WI38 (cell line): ENCODE results near the gene ITGA3.

ENCODE experiments used
- H3K4me3 ChIP-seq: 2 replicates; pipeline ENCODE4 v1.5.1; 2011; ENCODE audit warnings: low read depth, mild to moderate bottlenecking, control low read depth, low read length
- CTCF ChIP-seq: IDR thresholded peaks from 2 replicates; pipeline ENCODE4 v1.5.1; 2012; ENCODE audit warnings: low read depth, mild to moderate bottlenecking, control low read depth, low read length

ITGA3 gene

GRCh38 chr17:50100480-50100883 lies 44.6 kb downstream of the ITGA3 start:
- no peak overlapping the region for H3K4me3 ChIP-seq

GRCh38 chr17:50100921-50101345 lies 45.0 kb downstream of the ITGA3 start:
- no peak overlapping the region for H3K4me3 ChIP-seq
- TF ChIP-seq CTCF = no peak

More at GRCh38 chr17:50100480-50100883, 44.6 kb downstream of the ITGA3 start:
- TF ChIP-seq CTCF = no peak

- no peak for TF ChIP-seq CTCF
- no peak overlapping the region for H3K4me3 ChIP-seq
Measured at GRCh38 chr17:50101346-50102163, 45.6 kb downstream of the ITGA3 start.

- no peak overlapping the region for H3K4me3 ChIP-seq
- no peak for TF ChIP-seq CTCF
Measured at GRCh38 chr17:50102164-50102991, 46.5 kb downstream of the ITGA3 start.

- no peak overlapping the region for H3K4me3 ChIP-seq
- no peak for TF ChIP-seq CTCF
Measured at GRCh38 chr17:50103252-50103651, 47.3 kb downstream of the ITGA3 start.

- H3K4me3 ChIP-seq = no peak overlapping the region
- TF ChIP-seq CTCF = no peak
Measured at GRCh38 chr17:50103941-50104340, 48.0 kb downstream of the ITGA3 start.

- no peak for TF ChIP-seq CTCF
- H3K4me3 ChIP-seq = no peak overlapping the region
Measured at GRCh38 chr17:50105811-50106210, 49.9 kb downstream of the ITGA3 start.
